Peyer's patch (tissue), 4 donors: ENCODE measurements around the gene HOXC4.

Source experiments
- CTCF ChIP-seq, 6 experiments: fragments of 450-650 bp in 4 of 6; fragments of 200-600 bp in 2 of 6; sonication (generic) in 1 of 6; IDR thresholded peaks; one replicate each; pipeline ENCODE4 v1.5.1; 2017 to 2019; ENCODE audit warnings: antibody characterized with exemption in 6 of 6, mild to moderate bottlenecking in 3 of 6, moderate library complexity in 1 of 6
- POLR2A ChIP-seq, 2 donors: fragments of 450-650 bp; IDR thresholded peaks; one replicate each; pipeline ENCODE4 v1.5.1; 2017; ENCODE audit warnings: antibody characterized with exemption in 2 of 2, mild to moderate bottlenecking in 2 of 2, moderate library complexity in 2 of 2

- TF ChIP-seq CTCF (IDR thresholded peaks at IDR 0.05) = no peak
- no peak for TF ChIP-seq POLR2A (IDR thresholded peaks at IDR 0.05)
Observed at GRCh38 chr12:54005531-54005852, 48.1 kb upstream of the HOXC4 start.
